Liver (tissue), 9 donors: ENCODE measurements around the gene E2F8. TPM values are rescaled to one million over a fixed set of nuclear protein-coding genes. Genes with fewer than 3 reads are reported as not detected.

Source experiments
- DNase-seq: peaks from one replicate; pipeline ENCODE4 v3.0.0-alpha.2; 2017; ENCODE audit warnings: low spot score
- H3K27ac ChIP-seq, 2 donors: one replicate each; pipeline ENCODE4 v1.7.0; 2013; ENCODE audit warnings: inconsistent platforms in 2 of 2, low read length in 2 of 2, control low read depth in 1 of 2, low read depth in 1 of 2, mild to moderate bottlenecking in 1 of 2
- H3K27me3 ChIP-seq, 4 donors: one replicate each; pipeline versions ENCODE4 v1.6.1 to v1.7.0; 2013; ENCODE audit warnings: low read length in 3 of 4, inconsistent platforms in 1 of 4, mild to moderate bottlenecking in 1 of 4, moderate library complexity in 1 of 4; ENCODE audit not compliant: control insufficient read depth in 4 of 4, insufficient read depth in 4 of 4
- H3K36me3 ChIP-seq, 4 donors: one replicate each; pipeline versions ENCODE4 v1.6.1 to v1.7.0; 2013; ENCODE audit warnings: low read length in 3 of 4, mild to moderate bottlenecking in 3 of 4, low read depth in 1 of 4, moderate library complexity in 1 of 4; ENCODE audit not compliant: control insufficient read depth in 4 of 4, insufficient read depth in 3 of 4
- H3K4me1 ChIP-seq, 4 donors: one replicate each; pipeline versions ENCODE4 v1.6.1 to v1.7.0; 2013; ENCODE audit warnings: low read length in 3 of 4, mild to moderate bottlenecking in 3 of 4, moderate library complexity in 1 of 4; ENCODE audit not compliant: control insufficient read depth in 4 of 4, insufficient read depth in 4 of 4
- H3K4me3 ChIP-seq, 3 donors: one replicate each; pipeline versions ENCODE4 v1.6.1 to v1.7.0; 2013; ENCODE audit warnings: low read length in 3 of 3, control low read depth in 1 of 3, low read depth in 1 of 3, mild to moderate bottlenecking in 1 of 3
- H3K9ac ChIP-seq, 2 donors: one replicate each; pipeline ENCODE4 v1.7.0; 2013; ENCODE audit warnings: low read length in 2 of 2, mild to moderate bottlenecking in 2 of 2, moderate library complexity in 2 of 2, control low read depth in 1 of 2, low read depth in 1 of 2
- H3K9me3 ChIP-seq, 4 donors: one replicate each; pipeline versions ENCODE4 v1.6.1 to v1.7.0; 2013; ENCODE audit warnings: low read length in 3 of 4; ENCODE audit not compliant: control insufficient read depth in 4 of 4
- CTCF ChIP-seq: fragments of 150-350 bp; IDR thresholded peaks from 2 replicates; pipeline ENCODE4 v1.5.1; 2017; ENCODE audit warnings: improper control_type of control experiment, low read depth, low read length; ENCODE audit not compliant: missing input control
- EGR1 ChIP-seq, 2 donors: IDR thresholded peaks; 2 replicates each; pipeline ENCODE4 v1.6.1; 2016 to 2018; ENCODE audit warnings: antibody characterized with exemption in 2 of 2, low read depth in 2 of 2
- FOXA1 ChIP-seq: IDR thresholded peaks from 2 replicates; pipeline ENCODE4 v1.6.1; 2016; ENCODE audit warnings: antibody characterized with exemption
- FOXA2 ChIP-seq: IDR thresholded peaks from 2 replicates; pipeline ENCODE4 v1.6.1; 2016; ENCODE audit warnings: antibody characterized with exemption
- GABPA ChIP-seq, 2 donors: IDR thresholded peaks in 1 of 2; conservative IDR thresholded peaks in 1 of 2; 2 replicates each; pipeline ENCODE4 v1.6.1; 2016; ENCODE audit warnings: antibody characterized with exemption in 2 of 2, mild to moderate bottlenecking in 1 of 2, moderate library complexity in 1 of 2
- HNF4A ChIP-seq, 2 donors: conservative IDR thresholded peaks; 2 replicates each; pipeline ENCODE4 v1.6.1; 2016; ENCODE audit warnings: antibody characterized with exemption in 2 of 2, mild to moderate bottlenecking in 2 of 2
- HNF4G ChIP-seq: IDR thresholded peaks from 2 replicates; pipeline ENCODE4 v1.6.1; 2016; ENCODE audit warnings: antibody characterized with exemption
- JUND ChIP-seq, 2 donors: IDR thresholded peaks; 2 replicates each; pipeline ENCODE4 v1.6.1; 2016; ENCODE audit warnings: antibody characterized with exemption in 2 of 2
- MAX ChIP-seq: IDR thresholded peaks from 2 replicates; pipeline ENCODE4 v1.6.1; 2016; ENCODE audit warnings: antibody characterized with exemption
- NR2F2 ChIP-seq: IDR thresholded peaks from 2 replicates; pipeline ENCODE4 v1.6.1; 2016; ENCODE audit warnings: antibody characterized with exemption
- RAD21 ChIP-seq, 2 donors: IDR thresholded peaks; 2 replicates each; pipeline ENCODE4 v1.6.1; 2016; ENCODE audit warnings: antibody characterized with exemption in 2 of 2, mild to moderate bottlenecking in 2 of 2
- RXRA ChIP-seq, 2 donors: IDR thresholded peaks; 2 replicates each; pipeline ENCODE4 v1.6.1; 2017 to 2018; ENCODE audit warnings: antibody characterized with exemption in 2 of 2, mild to moderate bottlenecking in 1 of 2
- SP1 ChIP-seq: IDR thresholded peaks from 2 replicates; pipeline ENCODE4 v1.6.1; 2018; ENCODE audit warnings: antibody characterized with exemption, mild to moderate bottlenecking
- TAF1 ChIP-seq: conservative IDR thresholded peaks from 2 replicates; pipeline ENCODE4 v1.6.1; 2016; ENCODE audit warnings: antibody characterized with exemption, mild to moderate bottlenecking
- YY1 ChIP-seq: IDR thresholded peaks from 2 replicates; pipeline ENCODE4 v1.6.1; 2016; ENCODE audit warnings: antibody characterized with exemption, mild to moderate bottlenecking
- ZBTB33 ChIP-seq: IDR thresholded peaks from 2 replicates; pipeline ENCODE4 v1.6.1; 2016; ENCODE audit warnings: antibody characterized with exemption
- WGBS: extraction: QIAGEN DNeasy Blood & Tissue Kit; methylation state at CpG from one replicate; pipeline ENCODE4 v1.1.7; 2013; 5-methylcytosine and 5-hydroxymethylcytosine counted together
- polyA plus RNA-seq, 2 donors: library from polyadenylated mRNA; stranded (reverse) in 1 of 2; unstranded in 1 of 2; fragments of 200-250 nt in 1 of 2; fragments of >200 nt in 1 of 2; fragmentation: Nextera tagmentation in 1 of 2; extraction: Ambion mirVana in 1 of 2; gene quantifications; one replicate each; pipeline versions ENCODE4 v1.2.1 to v1.2.3, GENCODE V29; 2013 to 2015
- total RNA-seq, 2 donors: library from RNA; depleted of rRNA; stranded (reverse); fragments of >200 nt; gene quantifications; one replicate each; pipeline ENCODE4 v1.2.3, GENCODE V29; 2014
- TF ChIP-seq, protein P1 (sequence below): IDR thresholded peaks from 2 replicates; pipeline ENCODE4 v1.6.1; 2016; ENCODE audit warnings: antibody characterized with exemption, mild to moderate bottlenecking
- TF ChIP-seq, protein P2 (sequence below): IDR thresholded peaks from 2 replicates; pipeline ENCODE4 v1.6.1; 2016; ENCODE audit warnings: antibody characterized with exemption
- donor health status: healthy.
- donor health status: healthy.
- donor health status: healthy.
- donor health status: healthy.
- donor health status: healthy.

The E2F8 gene
- total and polyA plus RNA-seq, 4 donors, result 0.14 to 9.6 (median 0.66) TPM; not detected in 1

- Histone ChIP-seq H3K4me3 (no peak overlapping the region), H3K27ac (no peak overlapping the region), H3K36me3 (no peaks in the 10 kb centered on the region), H3K9ac (no peak overlapping the region), H3K4me1 (no peaks in the 10 kb centered on the region), H3K9me3 (no peaks in the 10 kb centered on the region), H3K27me3 (no peaks in the 10 kb centered on the region)
- TF ChIP-seq SP1 (no peak), RXRA (IDR thresholded peaks at IDR 0.05) (no peak), FOXA2 (no peak), JUND (IDR thresholded peaks at IDR 0.05) (no peak), HNF4A (conservative IDR thresholded peaks at IDR 0.05) (no peak), EGR1 (IDR thresholded peaks at IDR 0.05; ENCODE audit: low read depth in 2 of 2) (no peak), GABPA (IDR thresholded peaks at IDR 0.05 in 1 of 2, conservative IDR thresholded peaks at IDR 0.05 in 1 of 2) (no peak), HNF4G (no peak), YY1 (no peak), MAX (no peak), CTCF (no peak), RAD21 (IDR thresholded peaks at IDR 0.05) (no peak), NR2F2 (no peak), FOXA1 (no peak), TAF1 (no peak), ZBTB33 (no peak)
- TF ChIP-seq, protein P1, sequence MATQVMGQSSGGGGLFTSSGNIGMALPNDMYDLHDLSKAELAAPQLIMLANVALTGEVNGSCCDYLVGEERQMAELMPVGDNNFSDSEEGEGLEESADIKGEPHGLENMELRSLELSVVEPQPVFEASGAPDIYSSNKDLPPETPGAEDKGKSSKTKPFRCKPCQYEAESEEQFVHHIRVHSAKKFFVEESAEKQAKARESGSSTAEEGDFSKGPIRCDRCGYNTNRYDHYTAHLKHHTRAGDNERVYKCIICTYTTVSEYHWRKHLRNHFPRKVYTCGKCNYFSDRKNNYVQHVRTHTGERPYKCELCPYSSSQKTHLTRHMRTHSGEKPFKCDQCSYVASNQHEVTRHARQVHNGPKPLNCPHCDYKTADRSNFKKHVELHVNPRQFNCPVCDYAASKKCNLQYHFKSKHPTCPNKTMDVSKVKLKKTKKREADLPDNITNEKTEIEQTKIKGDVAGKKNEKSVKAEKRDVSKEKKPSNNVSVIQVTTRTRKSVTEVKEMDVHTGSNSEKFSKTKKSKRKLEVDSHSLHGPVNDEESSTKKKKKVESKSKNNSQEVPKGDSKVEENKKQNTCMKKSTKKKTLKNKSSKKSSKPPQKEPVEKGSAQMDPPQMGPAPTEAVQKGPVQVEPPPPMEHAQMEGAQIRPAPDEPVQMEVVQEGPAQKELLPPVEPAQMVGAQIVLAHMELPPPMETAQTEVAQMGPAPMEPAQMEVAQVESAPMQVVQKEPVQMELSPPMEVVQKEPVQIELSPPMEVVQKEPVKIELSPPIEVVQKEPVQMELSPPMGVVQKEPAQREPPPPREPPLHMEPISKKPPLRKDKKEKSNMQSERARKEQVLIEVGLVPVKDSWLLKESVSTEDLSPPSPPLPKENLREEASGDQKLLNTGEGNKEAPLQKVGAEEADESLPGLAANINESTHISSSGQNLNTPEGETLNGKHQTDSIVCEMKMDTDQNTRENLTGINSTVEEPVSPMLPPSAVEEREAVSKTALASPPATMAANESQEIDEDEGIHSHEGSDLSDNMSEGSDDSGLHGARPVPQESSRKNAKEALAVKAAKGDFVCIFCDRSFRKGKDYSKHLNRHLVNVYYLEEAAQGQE, result no peak
- TF ChIP-seq, protein P2, sequence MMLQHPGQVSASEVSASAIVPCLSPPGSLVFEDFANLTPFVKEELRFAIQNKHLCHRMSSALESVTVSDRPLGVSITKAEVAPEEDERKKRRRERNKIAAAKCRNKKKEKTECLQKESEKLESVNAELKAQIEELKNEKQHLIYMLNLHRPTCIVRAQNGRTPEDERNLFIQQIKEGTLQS, result no peak
- WGBS, result 80% methylated on average over 5 of the region's 5 CpGs
- DNase-seq, result no peak
These were observed 59.0 kb downstream of the E2F8 start for GRCh38 chr11:19181531-19182261.
